Left lobe of liver (tissue), 2 donors: ENCODE data around the gene SRC. TPM values are rescaled to one million over a fixed set of nuclear protein-coding genes. Genes with fewer than 3 reads are reported as not detected.
"Not testable (repeated sequence)": the region's sequence is repeated elsewhere in the genome, so short reads cannot be mapped to it uniquely, and the experiment has no call there.

Experiments
- ATAC-seq: fragments of 200-7000 bp; cut with Tn5 transposase; one replicate; pipeline ENCODE4 v1.9.1; 2020; ENCODE audit warnings: mild to moderate bottlenecking, moderate library complexity
- DNase-seq: peaks from one replicate; pipeline ENCODE4 v3.0.0-alpha.2; 2020; ENCODE audit warnings: low spot score
- total RNA-seq: library from RNA; stranded (reverse); gene quantifications from one replicate; pipeline ENCODE4 v1.2.1, GENCODE V29; 2021
- donor health status: DM: no; HTN: no; CAD: no; lungs with moderate emphysema.
- donor health status: DM: no; HTN: yes; CAD: no.

The SRC gene
- total RNA-seq, 1 donor from 2014 or later, result 9.6 TPM

DNA sequence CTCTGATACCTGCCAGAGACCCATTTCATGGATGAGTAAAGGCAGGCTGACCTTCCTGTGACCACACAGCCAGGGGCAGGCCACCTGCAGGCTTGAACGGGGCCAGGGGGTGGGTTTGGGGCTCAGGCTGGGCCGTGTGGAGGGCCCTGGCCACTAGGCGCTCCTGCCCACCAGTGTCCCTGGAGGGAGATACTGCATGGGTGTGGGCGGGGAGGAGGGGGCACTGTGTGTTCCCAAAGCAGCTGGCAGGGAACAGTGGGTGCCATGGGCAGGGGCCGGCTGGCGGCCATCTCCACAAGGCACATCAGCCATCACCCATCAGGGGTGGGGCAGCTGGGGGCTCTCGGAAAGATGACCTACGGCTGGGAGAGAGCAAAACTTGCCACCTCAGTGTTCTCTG, 15.4 kb downstream of the SRC start:
- no peak for DNase-seq
- no peak for ATAC-seq

DNA sequence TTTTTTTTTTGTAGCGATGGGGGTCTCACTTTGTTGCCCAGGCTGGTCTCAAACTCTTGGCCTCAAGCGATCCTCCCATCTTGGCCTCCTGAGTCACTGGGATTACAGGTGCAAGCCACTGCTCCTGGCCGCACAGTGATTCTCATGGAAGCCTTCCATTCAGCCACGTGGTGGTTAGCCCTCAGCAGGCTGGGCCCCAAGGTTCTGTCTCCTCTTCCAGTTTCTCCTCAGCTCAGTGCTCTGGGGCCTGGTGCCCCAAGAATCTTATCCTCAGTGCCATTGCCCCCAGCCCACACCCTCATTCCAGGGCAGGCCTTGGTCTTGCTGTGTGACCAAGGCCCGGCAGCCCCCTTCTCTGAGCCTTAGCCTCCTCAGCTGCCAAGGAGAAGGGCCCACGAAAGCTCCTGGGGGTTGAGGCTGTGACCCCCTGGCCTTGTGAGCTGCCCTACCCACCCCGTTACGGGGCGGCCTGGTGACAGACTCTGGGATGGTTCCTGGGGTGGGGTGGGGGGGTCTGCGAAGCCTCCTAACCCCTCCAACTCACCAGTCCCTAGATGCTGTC, 16.4 kb downstream of the SRC start:
- no peak for DNase-seq

DNA sequence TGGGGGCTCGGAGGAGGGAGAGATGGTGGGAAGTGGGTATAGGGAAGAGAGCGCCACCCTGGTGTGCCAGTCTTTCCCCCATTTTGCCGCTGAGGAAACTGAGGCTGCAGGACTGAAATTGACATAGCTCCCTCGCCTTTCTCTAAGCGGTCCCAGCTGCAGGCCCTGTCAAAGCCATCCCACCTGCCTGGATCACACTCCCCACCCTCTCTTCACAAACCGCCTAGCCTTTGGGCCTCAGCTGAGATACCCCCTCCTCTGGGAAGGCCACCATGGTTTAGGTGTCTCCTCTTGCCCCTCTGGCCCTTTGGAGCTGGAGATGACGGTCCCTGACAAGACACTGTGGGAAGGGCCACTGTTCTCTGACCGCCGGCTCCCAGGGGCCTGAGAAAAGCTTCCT, 16.9 kb downstream of the SRC start:
- DNase-seq, result no peak

More for the DNA sequence above, 16.4 kb downstream of the SRC start:
- no peak for ATAC-seq

DNA sequence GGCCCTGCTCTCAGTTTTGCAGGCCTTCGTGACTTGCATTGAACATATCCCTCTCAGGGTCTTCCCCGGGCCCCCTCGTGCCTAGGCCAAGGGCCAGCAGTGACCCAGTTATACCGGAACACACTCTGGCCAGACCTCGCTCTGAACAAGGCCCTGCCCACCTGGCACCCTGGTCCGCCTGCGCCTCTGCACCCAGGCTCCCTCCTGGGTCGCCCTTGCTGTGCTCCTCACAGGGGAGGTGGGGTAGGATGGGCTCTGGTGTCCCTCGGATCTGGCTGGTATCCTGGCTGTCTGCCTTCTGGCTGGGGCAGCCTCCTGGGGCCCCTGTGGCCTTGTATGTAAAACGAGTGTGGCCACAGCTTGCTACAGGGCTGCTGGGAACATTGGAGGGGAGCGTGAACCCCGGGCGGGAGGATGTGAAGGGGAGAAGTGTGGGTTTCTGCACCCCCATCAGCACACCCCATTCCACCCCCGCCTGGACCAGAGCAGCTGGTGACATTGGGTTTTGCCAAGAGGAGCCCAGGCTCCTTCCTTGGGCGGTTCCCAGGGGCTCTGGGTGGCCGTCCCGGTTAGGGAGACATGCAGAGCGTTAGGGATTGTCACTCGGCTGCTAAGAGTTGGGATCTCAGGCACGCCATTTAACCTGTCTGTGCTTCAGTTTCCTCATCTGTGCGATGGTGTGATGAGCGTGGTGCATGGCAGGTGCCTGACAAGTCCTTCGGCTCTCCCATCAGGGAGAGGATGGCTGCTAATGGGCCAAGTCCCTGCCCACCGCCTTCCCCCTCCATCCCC, 17.5 kb downstream of the SRC start:
- DNase-seq (no peak), ATAC-seq (no peak)

More for the DNA sequence above, 16.9 kb downstream of the SRC start:
- ATAC-seq, result no peak

DNA sequence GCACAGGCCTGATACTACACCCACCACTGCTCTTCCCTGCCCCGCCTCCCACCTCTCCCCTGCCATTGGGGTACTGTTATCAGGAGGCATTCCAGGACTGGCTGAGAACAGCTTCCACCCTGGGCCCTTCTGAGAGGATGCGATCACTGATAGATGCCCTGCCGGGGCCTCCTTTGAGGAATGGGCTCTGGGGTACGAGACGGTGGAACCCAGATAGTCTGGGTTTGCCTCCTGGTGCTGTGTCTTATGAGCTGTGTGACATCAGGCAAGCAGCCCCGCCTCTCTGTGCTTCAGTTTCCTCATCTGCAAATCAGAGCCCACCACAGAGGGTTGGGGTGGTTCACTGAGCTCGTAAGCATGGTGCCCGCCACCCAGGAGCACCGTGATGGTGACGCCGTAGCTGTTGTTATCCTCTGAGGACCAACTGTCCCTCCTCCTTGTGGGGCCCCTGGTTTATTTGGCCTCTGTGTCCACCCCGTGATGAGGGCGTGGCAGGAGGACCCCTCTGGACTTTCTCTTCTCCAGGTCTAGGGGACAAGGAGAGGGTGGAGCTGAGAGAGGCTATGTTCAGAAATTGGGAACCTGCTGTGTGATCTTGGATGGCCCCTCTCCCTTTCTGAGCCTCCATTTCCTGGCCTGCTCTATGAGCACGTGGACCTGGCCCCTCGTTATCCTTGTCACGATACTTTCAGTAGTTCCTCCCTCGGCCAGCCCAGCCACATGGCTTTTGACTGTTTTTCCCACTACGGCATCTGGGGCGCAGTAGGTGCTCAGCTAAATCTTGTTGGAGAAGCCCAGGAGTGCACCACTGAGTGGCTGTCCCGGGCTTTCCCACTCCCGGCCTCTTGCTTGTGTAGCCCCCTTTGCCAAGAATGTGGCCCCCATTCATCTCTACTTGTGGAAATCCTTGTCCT, 18.3 kb downstream of the SRC start:
- DNase-seq, result no peak

DNA sequence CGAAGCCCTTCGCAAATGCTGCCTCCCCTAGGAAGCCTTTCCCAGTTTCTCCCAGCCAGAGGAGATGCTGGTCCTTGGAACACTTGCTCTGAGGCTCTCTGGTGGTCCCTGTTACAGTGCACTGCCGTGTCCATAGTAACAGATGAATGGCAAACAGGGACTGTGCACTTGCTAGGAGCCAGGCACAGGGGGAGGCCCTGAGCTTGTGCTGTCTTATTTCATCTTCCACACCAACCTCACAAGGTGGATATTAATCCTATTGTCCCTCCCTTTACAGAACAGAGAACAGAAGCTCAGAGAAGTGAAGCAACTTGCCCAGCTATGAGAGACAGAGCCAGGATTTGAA, 19.0 kb downstream of the SRC start:
- no peak for ATAC-seq
- no peak for DNase-seq

More for the DNA sequence above, 18.3 kb downstream of the SRC start:
- no peak for ATAC-seq

DNA sequence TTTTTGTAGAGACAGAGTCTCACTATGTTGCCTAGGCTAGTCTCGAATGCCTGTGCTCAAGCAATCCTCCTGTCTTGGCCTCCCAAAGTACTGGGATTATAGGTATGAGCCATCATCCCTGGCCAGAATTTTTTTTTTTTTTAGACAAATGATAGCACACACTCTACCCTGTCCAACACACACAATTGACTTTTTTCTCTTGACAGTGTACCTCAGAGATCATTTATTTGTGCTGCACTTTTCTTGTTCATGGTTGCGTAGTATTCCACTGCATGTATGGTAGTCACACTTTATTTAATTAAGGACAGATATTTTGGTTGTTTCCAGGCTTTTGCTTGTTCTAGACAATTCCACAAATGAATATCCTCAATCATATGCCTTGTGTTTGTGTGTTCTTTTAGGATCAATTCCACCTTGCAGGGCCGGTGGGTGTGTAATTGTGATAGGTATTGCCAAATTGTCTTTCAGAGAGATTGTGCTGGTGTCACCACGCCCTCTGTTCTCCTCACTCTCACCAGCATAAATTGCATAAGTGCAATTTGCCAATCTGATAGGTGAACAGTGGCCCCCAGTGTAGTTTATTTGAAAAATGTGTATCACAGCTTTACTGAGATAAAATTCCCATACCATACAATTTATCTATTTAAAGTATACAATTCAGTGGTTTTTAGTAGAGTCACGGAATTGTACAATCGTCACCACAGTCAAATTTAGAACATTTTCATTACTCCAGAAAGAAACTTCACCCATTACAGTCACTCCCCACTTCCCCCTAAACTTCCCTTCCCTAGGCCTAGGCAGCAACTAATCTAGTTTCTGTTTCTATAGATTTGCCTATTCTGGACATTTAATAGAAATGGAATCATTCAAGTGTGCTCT, 20.1 kb downstream of the SRC start:
- no peak for ATAC-seq
- DNase-seq, result no peak

DNA sequence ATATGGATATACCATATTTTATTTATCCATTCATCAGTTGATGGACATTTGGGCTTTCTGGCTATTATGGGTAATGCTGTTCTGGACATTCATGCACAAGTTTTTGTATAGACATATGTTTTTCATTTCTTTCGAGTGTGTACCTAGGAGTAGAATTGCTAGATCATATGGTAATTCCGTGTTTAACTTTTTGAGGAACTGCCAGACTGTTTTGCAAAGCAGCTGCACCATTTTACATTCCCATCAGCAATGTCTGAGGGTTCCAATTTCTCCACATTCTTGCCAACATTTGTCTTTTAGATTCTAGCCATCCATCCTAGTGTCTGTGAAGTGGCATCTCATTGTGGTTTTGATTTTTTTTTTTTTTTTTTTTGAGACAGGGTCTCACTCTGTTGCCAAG, 20.8 kb downstream of the SRC start:
- ATAC-seq (no peak), DNase-seq (no peak)

DNA sequence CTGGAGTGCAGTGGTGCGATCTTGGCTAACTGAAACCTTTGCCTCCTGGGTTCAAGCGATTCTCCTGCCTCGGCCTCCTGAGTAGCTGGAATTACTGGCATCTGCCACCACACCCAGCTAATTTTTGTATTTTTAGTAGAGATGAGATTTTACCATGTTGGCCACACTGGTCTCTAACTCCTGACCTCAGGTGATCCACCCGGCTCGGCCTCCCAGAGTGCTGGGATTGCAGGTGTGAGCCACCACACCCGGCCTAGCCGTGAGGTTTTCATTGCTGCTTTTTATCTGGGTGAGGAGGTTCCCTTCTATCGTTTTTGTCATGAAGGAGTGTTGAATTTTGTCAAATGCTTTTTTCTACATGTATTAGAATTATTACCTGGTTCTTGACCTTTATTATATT, 23.9 kb downstream of the SRC start:
- no peak for DNase-seq
- ATAC-seq, result no peak

DNA sequence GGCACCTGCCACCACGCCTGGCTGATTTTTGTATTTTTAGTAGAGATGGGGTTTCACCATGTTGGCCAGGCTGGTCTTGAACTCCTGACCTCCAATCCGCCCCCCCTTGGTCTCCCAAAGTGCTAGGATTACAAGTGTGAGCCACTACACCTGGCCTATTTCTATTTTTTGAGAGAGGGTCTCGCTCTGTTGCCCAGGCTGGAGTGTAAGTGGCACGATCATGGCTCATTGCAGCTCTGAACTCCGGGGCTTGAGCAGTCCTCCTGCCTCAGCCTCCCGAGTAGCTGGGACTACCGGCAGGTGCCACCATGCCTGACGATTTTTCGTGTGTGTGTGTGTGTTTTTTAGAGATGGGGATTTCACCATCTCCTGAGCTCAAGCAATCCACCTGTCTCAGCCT, 25.9 kb downstream of the SRC start:
- not testable (repeated sequence) for ATAC-seq, DNase-seq

DNA sequence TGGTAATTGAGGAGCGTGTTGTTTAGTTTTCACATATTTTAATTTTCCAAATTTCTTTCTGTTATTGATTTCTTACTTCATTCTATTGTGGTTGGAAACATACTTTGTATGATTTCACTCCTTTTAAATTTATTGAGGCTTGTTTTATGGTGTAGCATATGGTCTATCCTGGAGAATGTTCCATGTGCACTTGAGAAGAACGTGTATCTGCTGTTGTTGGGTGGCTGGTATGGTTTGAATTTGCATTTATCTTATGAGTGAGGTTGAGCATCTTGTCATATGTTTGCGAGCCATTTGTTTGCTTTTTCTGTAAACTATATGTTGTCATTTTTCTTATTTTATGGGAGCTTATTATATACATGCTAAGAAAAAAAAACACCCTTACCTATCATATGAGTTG, 26.5 kb downstream of the SRC start:
- ATAC-seq, result no peak
- no peak for DNase-seq

DNA sequence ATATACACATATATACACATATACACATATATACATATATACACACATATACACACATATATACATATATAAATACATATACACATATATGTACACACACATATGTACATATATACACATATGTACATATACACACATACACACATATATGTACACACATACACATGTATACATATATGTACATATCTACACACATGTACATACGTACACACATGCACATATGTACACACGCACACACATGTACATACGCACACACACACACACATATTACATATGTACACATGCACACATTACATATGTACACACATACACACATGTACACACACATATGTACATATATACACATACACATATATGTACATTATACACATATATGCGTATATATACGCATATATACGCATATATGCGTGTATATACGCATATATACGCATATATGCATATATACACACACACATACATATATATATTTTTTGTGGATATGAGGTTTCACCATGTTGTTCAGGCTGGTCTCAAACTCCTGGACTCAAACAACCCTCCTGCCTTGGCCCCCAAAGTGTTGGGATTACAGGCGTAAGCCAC, 27.2 kb downstream of the SRC start:
- DNase-seq (no peak), ATAC-seq (no peak)

GRCh38 chr20:37375227-37375626, 29.3 kb downstream of the SRC start:
- no peak for DNase-seq

DNA sequence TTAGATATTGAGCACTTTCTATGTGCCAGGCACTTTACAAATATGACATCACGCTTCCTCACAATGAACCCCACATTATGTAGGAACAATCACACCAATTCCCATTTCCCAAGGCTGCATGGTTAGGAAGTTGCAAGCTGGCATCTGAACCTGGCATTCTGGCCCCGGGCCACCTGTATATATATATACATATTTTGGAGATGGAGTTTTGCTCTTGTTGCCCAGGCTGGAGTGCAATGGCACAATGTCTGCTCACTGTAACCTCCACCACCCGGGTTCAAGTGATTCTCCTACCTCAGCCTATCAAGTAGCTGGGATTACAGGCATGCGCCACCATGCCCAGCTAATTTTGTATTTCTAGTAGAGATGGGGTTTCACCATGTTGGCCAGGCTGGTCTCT, 30.4 kb downstream of the SRC start:
- ATAC-seq, result no peak
- DNase-seq, result no peak

More at GRCh38 chr20:37375227-37375626, 29.3 kb downstream of the SRC start:
- ATAC-seq, result no peak

DNA sequence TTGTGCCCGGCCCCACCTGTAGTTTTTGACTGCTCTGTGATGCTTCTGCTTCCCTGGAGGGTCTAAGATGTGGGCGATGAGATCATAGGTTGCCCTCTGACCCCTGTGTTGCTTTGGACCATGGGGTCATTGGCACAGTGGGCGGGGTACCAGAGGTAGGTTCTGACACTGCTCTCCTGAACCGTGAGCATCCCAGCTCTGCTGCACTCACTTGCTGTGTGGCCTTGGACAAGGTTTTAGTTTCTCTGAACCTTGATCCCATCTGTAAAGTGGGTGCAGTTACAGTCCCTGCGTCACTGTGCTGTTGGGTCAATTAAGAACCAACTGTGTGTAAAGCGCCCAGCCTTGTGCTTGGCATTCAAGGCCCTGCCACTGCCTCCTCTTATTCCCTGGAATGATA, 30.9 kb downstream of the SRC start:
- no peak for ATAC-seq
- no peak for DNase-seq

- DNase-seq, result no peak
- no peak for ATAC-seq
Observed at GRCh38 chr20:37377346-37378081, 31.6 kb downstream of the SRC start.

- no peak for DNase-seq
Observed at GRCh38 chr20:37378420-37378784, 32.5 kb downstream of the SRC start.

DNA sequence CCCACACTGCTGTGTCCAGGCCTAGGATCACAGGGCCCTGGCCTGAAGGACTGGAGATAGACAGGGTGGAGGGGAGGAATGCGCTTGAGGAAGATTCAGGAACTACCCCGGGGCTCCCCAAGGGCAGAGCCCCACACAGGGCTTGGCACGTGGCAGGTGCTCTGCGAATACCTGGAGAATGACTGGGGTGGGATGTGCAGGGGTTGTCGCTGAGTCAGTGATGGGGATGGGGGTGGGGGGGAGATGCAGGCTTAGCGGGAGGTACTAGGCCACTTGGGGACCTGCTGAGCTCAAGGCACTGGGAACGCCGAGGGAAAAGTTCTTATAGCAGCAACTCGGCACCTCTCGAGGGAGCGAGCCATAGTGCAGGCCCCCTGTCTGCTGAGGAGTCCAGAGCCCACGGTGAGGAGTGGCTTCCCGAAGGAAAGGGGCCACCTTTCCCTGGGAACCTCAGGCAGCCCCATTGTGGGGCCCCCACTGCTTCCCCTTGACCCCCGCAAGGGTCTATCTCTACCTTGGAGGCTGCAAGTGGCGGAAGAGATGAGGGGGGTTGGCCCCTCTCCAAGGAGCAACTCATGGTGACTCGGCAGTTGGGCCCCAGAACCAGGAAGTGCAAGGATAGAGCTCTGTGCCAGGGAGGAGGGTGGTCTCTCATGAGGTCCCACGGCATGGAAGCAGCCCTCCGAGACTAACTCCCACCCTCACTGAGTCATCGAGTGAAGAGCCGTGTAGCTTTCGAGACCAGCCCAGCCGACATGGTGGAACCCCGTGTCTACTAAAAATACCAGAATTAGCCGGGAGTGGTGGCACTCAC, 33.1 kb downstream of the SRC start:
- DNase-seq (no peak), ATAC-seq (no peak)

More at GRCh38 chr20:37378420-37378784, 32.5 kb downstream of the SRC start:
- no peak for ATAC-seq
